HepG2 (cell line): Measurements from ENCODE around the gene SPAG9. TPM values are rescaled to one million over a fixed set of nuclear protein-coding genes. Genes with fewer than 3 reads are reported as not detected.

Experiments used
- FIP1L1 ChIP-seq: fragments of 200-400 bp; formaldehyde crosslinking; IDR thresholded peaks from 2 replicates; pipeline ENCODE4 v1.6.1; 2018; ENCODE audit warnings: low read depth, mild to moderate bottlenecking, low read length, moderate library complexity, borderline replicate concordance; ENCODE audit not compliant: insufficient read depth
- GMEB1 ChIP-seq: sonication (generic); formaldehyde crosslinking; IDR thresholded peaks from 2 replicates; pipeline ENCODE4 v1.5.1; 2020; ENCODE audit warnings: missing genetic modification reagents, mild to moderate bottlenecking, borderline replicate concordance
- LBX2 ChIP-seq: sonication (generic); formaldehyde crosslinking; IDR thresholded peaks from 2 replicates; pipeline ENCODE4 v1.5.0; 2020; ENCODE audit warnings: missing genetic modification reagents, mild to moderate bottlenecking, borderline replicate concordance
- MED8 ChIP-seq: sonication (generic); formaldehyde crosslinking; IDR thresholded peaks from 2 replicates; pipeline ENCODE4 v1.8.1; 2023; ENCODE audit warnings: mild to moderate bottlenecking, missing genetic modification reagents; ENCODE audit not compliant: insufficient replicate concordance
- MYC ChIP-seq: sonication (generic); formaldehyde crosslinking; IDR thresholded peaks from 2 replicates; pipeline ENCODE4 v1.9.0; 2021; ENCODE audit warnings: missing genetic modification reagents, borderline replicate concordance
- NONO ChIP-seq, 2 experiments: fragments of 450-650 bp in 1 of 2; sonication (generic) in 1 of 2; formaldehyde crosslinking in 1 of 2; IDR thresholded peaks in 1 of 2; conservative IDR thresholded peaks in 1 of 2; 2 replicates each; pipeline versions ENCODE4 v1.6.1 to v1.8.0; 2017 to 2022; ENCODE audit warnings: mild to moderate bottlenecking in 1 of 2, missing genetic modification reagents in 1 of 2, moderate library complexity in 1 of 2
- RFXANK ChIP-seq: IDR thresholded peaks from 2 replicates; pipeline ENCODE4 v1.6.1; 2016
- ZNF503 ChIP-seq: sonication (generic); formaldehyde crosslinking; IDR thresholded peaks from 2 replicates; pipeline ENCODE4 v1.4.0; 2020; ENCODE audit warnings: missing genetic modification reagents
- ZNF512 ChIP-seq: sonication (generic); formaldehyde crosslinking; IDR thresholded peaks from 2 replicates; pipeline ENCODE4 v1.4.0; 2020; ENCODE audit warnings: mild to moderate bottlenecking, missing genetic modification reagents
- polyA plus RNA-seq, 8 experiments: library from polyadenylated mRNA; depleted of rRNA in 3 of 8; stranded (reverse) in 7 of 8; unstranded in 1 of 8; fragments of >200 nt; fragmentation: Illumina TruSeq in 4 of 8; extraction: Trizol in 4 of 8; gene quantifications; 2 replicates each; pipeline versions ENCODE4 v1.2.1 to v1.2.3, GENCODE V29; 2011 to 2016; ENCODE audit warnings: low read depth in 4 of 8, missing spikeins in 1 of 8, mixed read lengths in 1 of 8; ENCODE audit not compliant: insufficient read depth in 1 of 8
- total RNA-seq, 5 experiments: library from RNA; depleted of rRNA; stranded (reverse); fragments of >200 nt; fragmentation: Illumina TruSeq; extraction: Trizol; gene quantifications; 2 replicates each; pipeline ENCODE4 v1.2.3, GENCODE V29; 2016; ENCODE audit warnings: low read depth in 1 of 5
- TF ChIP-seq, protein P1 (sequence below): sonication (generic); formaldehyde crosslinking; IDR thresholded peaks from 2 replicates; pipeline ENCODE4 v1.4.0; 2020; ENCODE audit warnings: low read depth, missing genetic modification reagents

SPAG9 gene
- total and polyA plus RNA-seq, 2 of the 13 experiments (the other 11 are each of a cell fraction or from before 2014, with no cell fraction given) = 43.2 to 78.6 TPM

DNA sequence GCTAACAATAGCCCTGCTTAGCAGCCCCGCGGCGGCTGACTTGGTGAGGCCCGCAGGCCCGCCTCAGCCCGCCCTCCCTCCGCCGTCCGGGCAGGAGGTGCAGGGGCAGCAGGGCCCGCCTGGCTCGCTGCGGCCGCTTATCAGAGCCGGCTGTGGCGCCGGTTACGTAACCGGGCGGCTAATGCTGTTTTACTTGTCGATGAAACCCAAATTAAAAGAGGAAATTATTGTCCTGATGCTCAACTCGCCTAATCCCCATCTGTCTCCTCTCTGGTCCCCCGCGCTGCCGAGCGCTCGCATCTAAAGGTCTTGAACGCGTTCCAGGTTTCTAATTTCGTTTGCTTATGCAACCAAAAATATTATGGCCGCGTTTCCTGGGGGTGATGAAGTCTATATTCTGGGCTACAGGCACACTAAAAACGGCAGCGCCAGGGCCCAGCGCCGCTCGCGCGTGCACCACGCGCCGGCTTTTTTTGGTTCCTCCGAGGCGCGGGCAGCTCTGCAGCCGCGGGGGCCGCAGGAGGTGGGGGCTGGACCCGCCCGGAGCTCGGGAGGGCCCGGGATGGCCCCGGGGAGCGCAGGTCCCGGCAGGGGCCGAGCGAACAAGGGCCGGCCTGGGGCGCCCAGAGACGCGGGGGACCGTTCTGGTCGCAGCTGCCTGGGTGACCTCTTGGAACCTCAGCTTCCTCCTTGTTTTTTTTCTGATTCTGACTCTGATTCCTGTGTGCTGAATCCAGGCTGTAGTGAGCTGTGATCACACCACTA, 189.3 kb downstream of the SPAG9 start (continued):
- TF ChIP-seq ZNF512 (CRISPR knock-in tag) (no peak), GMEB1 (CRISPR knock-in tag) (peak; percentile 62; the same call in 1 of the 2 replicates), RFXANK (CRISPR knock-in tag) (no peak), MYC (CRISPR knock-in tag) (peak; percentile 76), NONO (IDR thresholded peaks at IDR 0.05) (no peak), NONO (CRISPR knock-in tag; conservative IDR thresholded peaks at IDR 0.05) (peak; percentile 42; the same call in 1 of the 2 replicates), MED8 (CRISPR knock-in tag) (peak; percentile 58), ZNF503 (CRISPR knock-in tag) (peak; percentile 51), FIP1L1 (no peak), LBX2 (CRISPR knock-in tag) (no peak)
- TF ChIP-seq, protein P1, sequence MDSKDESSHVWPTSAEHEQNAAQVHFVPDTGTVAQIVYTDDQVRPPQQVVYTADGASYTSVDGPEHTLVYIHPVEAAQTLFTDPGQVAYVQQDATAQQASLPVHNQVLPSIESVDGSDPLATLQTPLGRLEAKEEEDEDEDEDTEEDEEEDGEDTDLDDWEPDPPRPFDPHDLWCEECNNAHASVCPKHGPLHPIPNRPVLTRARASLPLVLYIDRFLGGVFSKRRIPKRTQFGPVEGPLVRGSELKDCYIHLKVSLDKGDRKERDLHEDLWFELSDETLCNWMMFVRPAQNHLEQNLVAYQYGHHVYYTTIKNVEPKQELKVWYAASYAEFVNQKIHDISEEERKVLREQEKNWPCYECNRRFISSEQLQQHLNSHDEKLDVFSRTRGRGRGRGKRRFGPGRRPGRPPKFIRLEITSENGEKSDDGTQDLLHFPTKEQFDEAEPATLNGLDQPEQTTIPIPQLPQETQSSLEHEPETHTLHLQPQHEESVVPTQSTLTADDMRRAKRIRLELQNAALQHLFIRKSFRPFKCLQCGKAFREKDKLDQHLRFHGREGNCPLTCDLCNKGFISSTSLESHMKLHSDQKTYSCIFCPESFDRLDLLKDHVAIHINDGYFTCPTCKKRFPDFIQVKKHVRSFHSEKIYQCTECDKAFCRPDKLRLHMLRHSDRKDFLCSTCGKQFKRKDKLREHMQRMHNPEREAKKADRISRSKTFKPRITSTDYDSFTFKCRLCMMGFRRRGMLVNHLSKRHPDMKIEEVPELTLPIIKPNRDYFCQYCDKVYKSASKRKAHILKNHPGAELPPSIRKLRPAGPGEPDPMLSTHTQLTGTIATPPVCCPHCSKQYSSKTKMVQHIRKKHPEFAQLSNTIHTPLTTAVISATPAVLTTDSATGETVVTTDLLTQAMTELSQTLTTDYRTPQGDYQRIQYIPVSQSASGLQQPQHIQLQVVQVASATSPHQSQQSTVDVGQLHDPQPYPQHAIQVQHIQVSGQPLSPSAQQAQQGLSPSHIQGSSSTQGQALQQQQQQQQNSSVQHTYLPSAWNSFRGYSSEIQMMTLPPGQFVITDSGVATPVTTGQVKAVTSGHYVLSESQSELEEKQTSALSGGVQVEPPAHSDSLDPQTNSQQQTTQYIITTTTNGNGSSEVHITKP (CRISPR knock-in tag) = 0 out of 2 replicates have a peak, but pooled peaks have one; percentile 6
